Cardiac fibroblast (primary cell): ENCODE results near the gene NNAT.
"Not testable (repeated sequence)": the region's sequence is repeated elsewhere in the genome, so short reads cannot be mapped to it uniquely, and the experiment has no call there.

Experiments used
- DNase-seq, 2 donors: peaks; one replicate each; pipeline versions ENCODE4 v3.0.0 to v3.0.0-alpha.2; 2010; ENCODE audit warnings: low read depth in 2 of 2
- H3K4me3 ChIP-seq, 2 donors: replicated peaks in 1 of 2; 1 replicate in 1 of 2; 2 replicates in 1 of 2; pipeline ENCODE4 v1.5.1; 2011; ENCODE audit warnings: low read depth in 2 of 2, low read length in 2 of 2, mild to moderate bottlenecking in 2 of 2, moderate library complexity in 1 of 2
- CTCF ChIP-seq: IDR thresholded peaks from one replicate; pipeline ENCODE4 v1.5.1; 2011; ENCODE audit warnings: low read depth, mild to moderate bottlenecking, low read length, inconsistent platforms

The NNAT gene

GRCh38 chr20:37521061-37521771 lies at the start of gene NNAT:
Gene NNAT, plus strand, starts transcription at chr20:37521250. Its CDS starts 82 bp downstream, at chr20:37521332.
- TF ChIP-seq CTCF = no peak
- peak within 1 kb of the TSS in 1 of 2 donors; percentile 36 for H3K4me3 ChIP-seq
- no peak for DNase-seq

GRCh38 chr20:37471741-37472235 lies 49.3 kb upstream of the NNAT start:
- no peak for DNase-seq
- H3K4me3 ChIP-seq = no peak overlapping the region
- no peak for TF ChIP-seq CTCF

GRCh38 chr20:37472435-37472834 lies 48.6 kb upstream of the NNAT start:
- not testable (repeated sequence) for DNase-seq

GRCh38 chr20:37473249-37474000 lies 47.6 kb upstream of the NNAT start:
- no peak for DNase-seq
- H3K4me3 ChIP-seq = no peak overlapping the region
- TF ChIP-seq CTCF = no peak

More at GRCh38 chr20:37472435-37472834, 48.6 kb upstream of the NNAT start:
- H3K4me3 ChIP-seq = not testable (repeated sequence)

GRCh38 chr20:37474386-37474785 lies 46.7 kb upstream of the NNAT start:
- TF ChIP-seq CTCF = no peak
- H3K4me3 ChIP-seq = no peak overlapping the region
- DNase-seq = no peak

- TF ChIP-seq CTCF = no peak
- no peak overlapping the region for H3K4me3 ChIP-seq
- no peak for DNase-seq
These were observed 45.8 kb upstream of the NNAT start for GRCh38 chr20:37475252-37475651.

GRCh38 chr20:37477041-37477440 lies 44.0 kb upstream of the NNAT start:
- TF ChIP-seq CTCF = no peak
- no peak for DNase-seq
- H3K4me3 ChIP-seq = no peak overlapping the region
